Endothelial cell of umbilical vein (primary cell): ENCODE data around the gene SP3. TPM values are rescaled to one million over a fixed set of nuclear protein-coding genes. Genes with fewer than 3 reads are reported as not detected.

Source experiments
- BruUV-seq: library from RNA; stranded (reverse); fragments of 400-500 nt; replicated peaks from 2 replicates; lab custom pipeline; 2021; lab: Mats Ljungman, UMichigan
- CTCF ChIA-PET: fragments of 300-600, 350-600 bp; sonication (Branson Sonifier 250); formaldehyde crosslinking; loops from one replicate; lab custom pipeline; 2021; ENCODE audit warnings: antibody characterized with exemption, inconsistent platforms; lab: Charles Lee
- POLR2A ChIA-PET: fragments of 300-600, 350-600 bp; sonication (Branson Sonifier 250); formaldehyde crosslinking; loops from one replicate; lab custom pipeline; 2021; ENCODE audit warnings: antibody characterized with exemption, inconsistent platforms; lab: Charles Lee
- DNase-seq: peaks from one replicate; pipeline ENCODE4 v3.0.0-alpha.2; 2011; ENCODE audit warnings: low read depth, low spot score
- FAIRE-seq: peaks from 2 replicates; lab custom pipeline; 2011; peaks lifted over from hg19 to GRCh38; lab: Jason Lieb, UNC
- H2AFZ ChIP-seq: 2 replicates; pipeline ENCODE4 v1.6.0; 2012; ENCODE audit warnings: low read depth, low read length, control low read depth, inconsistent platforms
- H3K27ac ChIP-seq: 2 replicates; pipeline ENCODE4 v1.5.1; 2011; ENCODE audit warnings: low read depth, mild to moderate bottlenecking, control low read depth, low read length, moderate library complexity; ENCODE audit not compliant: insufficient read depth
- H3K27me3 ChIP-seq, 2 experiments: 2 replicates each; pipeline versions ENCODE4 v1.6.0 to v1.6.1; 2011; ENCODE audit warnings: low read length in 2 of 2, mixed read lengths in 1 of 2; ENCODE audit not compliant: control insufficient read depth in 2 of 2, insufficient read depth in 2 of 2
- H3K36me3 ChIP-seq, 2 experiments: 2 replicates in 1 of 2; 3 replicates in 1 of 2; pipeline ENCODE4 v1.5.1; 2011; ENCODE audit warnings: low read length in 2 of 2, mild to moderate bottlenecking in 1 of 2, moderate library complexity in 1 of 2; ENCODE audit not compliant: control insufficient read depth in 2 of 2, insufficient read depth in 2 of 2; ENCODE audit errors: extremely low read depth in 1 of 2
- H3K4me1 ChIP-seq: 3 replicates; pipeline ENCODE4 v1.5.1; 2011; ENCODE audit warnings: mild to moderate bottlenecking, low read length; ENCODE audit not compliant: control insufficient read depth, insufficient read depth; ENCODE audit errors: extremely low read depth
- H3K4me2 ChIP-seq: 2 replicates; pipeline ENCODE4 v1.6.1; 2011; ENCODE audit warnings: low read length, control low read depth, mixed read lengths; ENCODE audit not compliant: insufficient read depth
- H3K4me3 ChIP-seq, 3 experiments: fragments of 200-600 bp in 1 of 3; sonication (generic), shearing (Covaris generic) in 1 of 3; replicated peaks in 1 of 3; 2 replicates each; pipeline ENCODE4 v1.5.1; 2011 to 2016; ENCODE audit warnings: control low read depth in 3 of 3, low read length in 3 of 3, mild to moderate bottlenecking in 2 of 3, inconsistent platforms in 1 of 3, low read depth in 1 of 3, moderate library complexity in 1 of 3; ENCODE audit not compliant: insufficient read depth in 1 of 3
- H3K79me2 ChIP-seq: 2 replicates; pipeline ENCODE4 v1.6.0; 2012; ENCODE audit warnings: low read length, inconsistent platforms; ENCODE audit not compliant: control insufficient read depth, insufficient read depth
- H3K9ac ChIP-seq: replicated peaks from 2 replicates; pipeline ENCODE3; 2011; ENCODE audit warnings: low read length, control low read depth; ENCODE audit not compliant: insufficient read depth; ENCODE audit errors: extremely low read depth
- H3K9me1 ChIP-seq: replicated peaks from 3 replicates; pipeline ENCODE4 v1.6.0; 2011; ENCODE audit warnings: mild to moderate bottlenecking, low read length; ENCODE audit not compliant: control insufficient read depth, insufficient read depth; ENCODE audit errors: extremely low read depth
- H3K9me3 ChIP-seq: replicated peaks from 2 replicates; pipeline ENCODE4 v1.5.1; 2012; ENCODE audit warnings: low read length, inconsistent platforms; ENCODE audit not compliant: control insufficient read depth, insufficient read depth
- H4K20me1 ChIP-seq: replicated peaks from 2 replicates; pipeline ENCODE3; 2011; ENCODE audit warnings: mild to moderate bottlenecking, low read length; ENCODE audit not compliant: control insufficient read depth, insufficient read depth; ENCODE audit errors: extremely low read depth
- CTCF ChIP-seq, 2 donors: IDR thresholded peaks; 1 replicate in 1 of 2; 2 replicates in 1 of 2; pipeline ENCODE4 v1.5.1; 2011; ENCODE audit warnings: low read length in 2 of 2, mild to moderate bottlenecking in 2 of 2, moderate library complexity in 2 of 2, control low read depth in 1 of 2, inconsistent platforms in 1 of 2, low read depth in 1 of 2; ENCODE audit not compliant: insufficient read depth in 1 of 2; ENCODE audit errors: extremely low read depth in 1 of 2
- GATA2 ChIP-seq: IDR thresholded peaks from 2 replicates; pipeline ENCODE4 v1.7.0; 2011; ENCODE audit warnings: low read depth, mild to moderate bottlenecking, moderate library complexity, mixed read lengths, low read length; ENCODE audit not compliant: insufficient read length, insufficient read depth
- JUN ChIP-seq: IDR thresholded peaks from 2 replicates; pipeline ENCODE4 v1.6.1; 2011; ENCODE audit warnings: borderline replicate concordance, low read depth; ENCODE audit not compliant: insufficient read length, insufficient read depth
- dilution Hi-C: fragments of 300-500 bp; cut with MboI; formaldehyde crosslinking; loops from one replicate; pipeline ENCODE4 v1.15.0; 2019; ENCODE audit warnings: low sequenced_read_pairs; ENCODE audit not compliant: extremely low pct_ligation_motif_present
- intact Hi-C: fragments of 100-400 bp; cut with micrococcal nuclease; formaldehyde crosslinking; loops from one replicate; pipeline ENCODE4 v1.10.0; 2022
- polyA plus RNA-seq, 4 experiments: library from polyadenylated mRNA; depleted of rRNA in 3 of 4; stranded (reverse) in 3 of 4; unstranded in 1 of 4; fragments of >200 nt; gene quantifications; 2 replicates each; pipeline versions ENCODE4 v1.2.1 to v1.2.3, GENCODE V29; 2011 to 2012; ENCODE audit warnings: missing spikeins in 1 of 4
- total RNA-seq: library from RNA; stranded (reverse); gene quantifications from 2 replicates; pipeline ENCODE4 v1.2.3, GENCODE V29; 2021

The SP3 gene
- total and polyA plus RNA-seq, 2 donors (not counting 3 experiments of a cell fraction or from before 2014, with no cell fraction given): 23.9 to 59.0 TPM

GRCh38 chr2:173942861-173943523 lies 22.2 kb downstream of the SP3 start:
- Histone ChIP-seq H3K9me1 (no peaks in the 10 kb centered on the region), H3K9me3 (no peaks in the 10 kb centered on the region), H3K4me1 (peaks cover 28% of the 10 kb centered on the region), H2AFZ (no peak overlapping the region), H4K20me1 (peaks cover 18% of the 10 kb centered on the region), H3K4me3 (no peak overlapping the region), H3K27ac (no peak overlapping the region), H3K4me2 (peak overlapping the region; percentile 57), H3K27me3 (no peaks in the 10 kb centered on the region), H3K79me2 (peaks cover 98% of the 10 kb centered on the region), H3K9ac (no peak overlapping the region), H3K36me3 (no peaks in the 10 kb centered on the region)
- BruUV-seq: no TSS peak
- CTCF ChIA-PET: no interaction called here
- intact Hi-C loops: no loop called here
- DNase-seq (no peak), FAIRE-seq (no peak)
- dilution Hi-C loops: no loop called here
- POLR2A ChIA-PET: no interaction called here
- TF ChIP-seq JUN: peak; percentile 7
- TF ChIP-seq CTCF (IDR thresholded peaks at IDR 0.05; ENCODE audit: extremely low read depth in 1 of 2, insufficient read depth in 1 of 2, low read depth in 1 of 2, low read length in 2 of 2): no peak
- TF ChIP-seq GATA2: peak; percentile 80

GRCh38 chr2:173941567-173941966 lies 23.6 kb downstream of the SP3 start:
- no peak for TF ChIP-seq CTCF (IDR thresholded peaks at IDR 0.05; ENCODE audit: extremely low read depth in 1 of 2, insufficient read depth in 1 of 2, low read depth in 1 of 2, low read length in 2 of 2)
- H3K27ac ChIP-seq: no peak overlapping the region
- H3K9me3 ChIP-seq: no peaks in the 10 kb centered on the region
- CTCF ChIA-PET: no interaction called here
- no peak overlapping the region for H3K9ac ChIP-seq
- FAIRE-seq (no peak), DNase-seq (no peak)
- peaks cover 16% of the 10 kb centered on the region for H4K20me1 ChIP-seq
- no TSS peak for BruUV-seq
- no peaks in the 10 kb centered on the region for H3K36me3 ChIP-seq
- H3K4me3 ChIP-seq: no peak overlapping the region
- H3K9me1 ChIP-seq: no peaks in the 10 kb centered on the region
- POLR2A ChIA-PET: no interaction called here
- H3K79me2 ChIP-seq: peaks cover 98% of the 10 kb centered on the region
- H3K4me1 ChIP-seq: peaks cover 28% of the 10 kb centered on the region
- dilution Hi-C loops: no loop called here
- no peaks in the 10 kb centered on the region for H3K27me3 ChIP-seq
- no peak overlapping the region for H2AFZ ChIP-seq
- H3K4me2 ChIP-seq: no peak overlapping the region
- intact Hi-C loops: no loop called here
